RWPE2 (cell line): ENCODE data around the gene ZFYVE28.
"Not testable (repeated sequence)": the region's sequence is repeated elsewhere in the genome, so short reads cannot be mapped to it uniquely, and the experiment has no call there.

ENCODE experiments used
- ATAC-seq: fragments of 200-7000 bp; cut with Tn5 transposase; 3 replicates; pipeline ENCODE4 v1.9.1; 2021; ENCODE audit warnings: low read depth
- DNase-seq: peaks from one replicate; pipeline ENCODE4 v3.0.0-alpha.2; 2020; ENCODE audit warnings: low spot score
- H3K27ac ChIP-seq: fragments of 450-650 bp; 2 replicates; pipeline ENCODE4 v1.5.1; 2017; ENCODE audit warnings: mild to moderate bottlenecking; ENCODE audit not compliant: poor library complexity, severe bottlenecking
- H3K27me3 ChIP-seq: fragments of 250-450 bp; sonication (Bioruptor Pico); 2 replicates; pipeline ENCODE4 v1.5.1; 2021; ENCODE audit warnings: mild to moderate bottlenecking, moderate library complexity; ENCODE audit not compliant: insufficient read depth, poor library complexity, severe bottlenecking
- H3K36me3 ChIP-seq: fragments of 250-450 bp; sonication (Bioruptor Pico); 2 replicates; pipeline ENCODE4 v1.5.1; 2020; ENCODE audit warnings: low read depth, mild to moderate bottlenecking, moderate library complexity
- H3K4me1 ChIP-seq: fragments of 250-450 bp; sonication (Bioruptor Pico); 2 replicates; pipeline ENCODE4 v1.5.1; 2021; ENCODE audit warnings: mild to moderate bottlenecking, moderate library complexity; ENCODE audit not compliant: insufficient read depth, poor library complexity, severe bottlenecking
- H3K4me3 ChIP-seq: fragments of 250-450 bp; sonication (Bioruptor Pico); 2 replicates; pipeline ENCODE4 v1.5.1; 2021; ENCODE audit warnings: mild to moderate bottlenecking, moderate library complexity; ENCODE audit not compliant: severe bottlenecking
- H3K9me3 ChIP-seq: fragments of 250-450 bp; sonication (Bioruptor Pico); 2 replicates; pipeline ENCODE4 v1.5.1; 2021; ENCODE audit warnings: mild to moderate bottlenecking, moderate library complexity; ENCODE audit not compliant: severe bottlenecking
- CTCF ChIP-seq: fragments of 450-650 bp; IDR thresholded peaks from one replicate; pipeline ENCODE4 v1.5.1; 2017; ENCODE audit warnings: mild to moderate bottlenecking, moderate library complexity; ENCODE audit not compliant: poor library complexity, severe bottlenecking

ZFYVE28 gene

GRCh38 chr4:2384245-2384644, 34.2 kb downstream of the ZFYVE28 start:
- Histone ChIP-seq H3K4me1 (no peaks in the 10 kb centered on the region), H3K4me3 (no peak overlapping the region), H3K27ac (no peak overlapping the region), H3K27me3 (no peaks in the 10 kb centered on the region), H3K36me3 (no peaks in the 10 kb centered on the region), H3K9me3 (no peaks in the 10 kb centered on the region)
- ATAC-seq (no peak), DNase-seq (no peak)
- TF ChIP-seq CTCF, result no peak

- H3K9me3 ChIP-seq, result no peaks in the 10 kb centered on the region
- no peak overlapping the region for H3K4me3 ChIP-seq
- no peak overlapping the region for H3K27ac ChIP-seq
- H3K36me3 ChIP-seq, result no peaks in the 10 kb centered on the region
- TF ChIP-seq CTCF, result no peak
- H3K4me1 ChIP-seq, result no peaks in the 10 kb centered on the region
- no peak for ATAC-seq
- DNase-seq, result no peak
- no peaks in the 10 kb centered on the region for H3K27me3 ChIP-seq
Observed at GRCh38 chr4:2383760-2384159, 34.7 kb downstream of the ZFYVE28 start.

GRCh38 chr4:2383220-2383631, 35.2 kb downstream of the ZFYVE28 start:
- ATAC-seq, H3K9me3 ChIP-seq, H3K27me3 ChIP-seq, H3K4me3 ChIP-seq, H3K4me1 ChIP-seq, H3K36me3 ChIP-seq, H3K27ac ChIP-seq, DNase-seq: not testable (repeated sequence)

GRCh38 chr4:2382769-2383202, 35.7 kb downstream of the ZFYVE28 start:
- not testable (repeated sequence) for DNase-seq, H3K4me1 ChIP-seq, ATAC-seq, H3K27me3 ChIP-seq, H3K4me3 ChIP-seq, H3K36me3 ChIP-seq, H3K27ac ChIP-seq, H3K9me3 ChIP-seq

GRCh38 chr4:2380589-2380988, 37.9 kb downstream of the ZFYVE28 start:
- H3K4me3 ChIP-seq, DNase-seq, H3K27ac ChIP-seq, H3K36me3 ChIP-seq, H3K4me1 ChIP-seq, H3K27me3 ChIP-seq, ATAC-seq, H3K9me3 ChIP-seq: not testable (repeated sequence)

- Histone ChIP-seq H3K4me3 (no peak overlapping the region), H3K9me3 (no peaks in the 10 kb centered on the region), H3K36me3 (no peaks in the 10 kb centered on the region), H3K27ac (no peak overlapping the region), H3K27me3 (no peaks in the 10 kb centered on the region), H3K4me1 (no peaks in the 10 kb centered on the region)
- TF ChIP-seq CTCF, result no peak
- DNase-seq (no peak), ATAC-seq (no peak)
Observed at GRCh38 chr4:2378898-2379297, 39.5 kb downstream of the ZFYVE28 start.
